Measurements from ENCODE around the gene CTSS.
"Not testable (repeated sequence)": the region's sequence is repeated elsewhere in the genome, so short reads cannot be mapped to it uniquely, and the experiment has no call there.

CTSS gene

DNA sequence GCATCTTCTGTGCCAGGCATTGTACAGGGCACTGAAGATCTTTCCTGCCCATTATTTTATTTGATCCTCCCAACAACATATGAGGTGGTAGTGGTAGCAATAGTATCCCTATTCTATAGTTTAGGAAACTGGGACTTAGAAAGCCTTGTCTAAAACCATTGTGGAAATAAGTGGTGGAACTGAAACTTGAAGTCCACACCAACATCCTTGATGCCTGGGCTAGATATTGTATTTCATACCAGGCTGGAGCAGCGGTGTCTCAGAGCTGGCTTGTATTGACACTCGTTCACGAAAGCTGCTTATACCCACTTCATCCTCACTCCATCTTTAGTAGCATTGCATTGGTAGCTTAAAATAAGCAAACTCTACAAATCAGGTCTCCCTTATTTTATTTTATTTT lies 9.7 kb upstream of the CTSS start:
- no peak for DNase-seq (ENCODE audit: low spot score)

DNA sequence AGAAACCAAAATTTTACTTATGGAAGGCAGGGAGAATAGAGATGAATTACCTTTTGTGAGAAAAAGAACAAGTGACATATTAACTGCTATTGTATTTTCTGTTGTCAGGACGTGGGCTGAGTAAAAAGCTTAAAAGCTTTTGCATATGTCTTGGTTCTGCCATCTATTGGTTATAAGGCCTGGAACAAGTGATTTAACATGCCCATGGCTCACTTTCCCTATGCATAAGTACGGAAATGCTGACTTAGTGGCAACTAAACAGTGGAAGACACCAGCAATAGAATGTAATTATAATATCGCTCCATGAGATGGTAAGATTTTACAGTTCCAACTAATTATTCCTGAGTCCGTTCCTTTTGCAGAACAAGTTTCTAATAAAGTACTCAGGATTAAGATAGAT lies 6.7 kb upstream of the CTSS start:
- DNase-seq (ENCODE audit: low spot score): no peak

DNA sequence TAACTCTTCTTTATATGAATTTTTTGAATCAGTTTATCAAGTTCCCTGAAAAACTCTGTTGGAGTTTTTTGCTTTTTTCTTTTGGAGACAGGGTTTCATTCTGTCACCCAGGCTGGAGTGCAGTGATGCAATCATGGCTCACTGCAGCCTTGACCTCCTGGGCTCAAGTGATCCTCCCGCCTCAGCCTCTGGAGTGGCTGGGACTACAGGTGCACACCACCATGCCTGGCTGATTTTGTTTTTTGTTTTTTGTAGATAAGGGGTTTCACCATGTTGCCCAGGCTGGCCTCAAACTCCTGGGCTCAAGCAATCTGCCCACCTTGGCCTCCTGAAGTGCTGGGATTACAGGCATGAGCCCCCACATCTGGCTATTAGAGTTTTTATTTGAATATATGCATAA lies 2.1 kb upstream of the CTSS start:
- DNase-seq (ENCODE audit: low spot score): not testable (repeated sequence)

DNA sequence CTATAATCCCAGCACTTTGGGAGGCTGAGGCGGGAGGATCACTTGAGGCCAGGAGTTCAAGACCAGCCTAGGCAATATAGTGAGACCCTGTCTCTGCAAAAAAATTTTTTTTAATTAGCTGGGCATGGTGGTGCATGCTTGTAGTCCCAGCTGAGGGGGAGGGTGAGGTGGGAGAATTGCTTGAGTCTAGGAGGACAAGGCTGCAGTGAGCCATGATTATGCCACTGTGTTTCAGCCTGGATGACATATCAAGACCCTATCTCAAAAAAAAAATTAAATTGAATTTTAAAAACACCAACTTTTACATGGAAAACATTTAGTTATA lies 361 bp upstream of the CTSS start:
- DNase-seq (ENCODE audit: low spot score): not testable (repeated sequence)

DNA sequence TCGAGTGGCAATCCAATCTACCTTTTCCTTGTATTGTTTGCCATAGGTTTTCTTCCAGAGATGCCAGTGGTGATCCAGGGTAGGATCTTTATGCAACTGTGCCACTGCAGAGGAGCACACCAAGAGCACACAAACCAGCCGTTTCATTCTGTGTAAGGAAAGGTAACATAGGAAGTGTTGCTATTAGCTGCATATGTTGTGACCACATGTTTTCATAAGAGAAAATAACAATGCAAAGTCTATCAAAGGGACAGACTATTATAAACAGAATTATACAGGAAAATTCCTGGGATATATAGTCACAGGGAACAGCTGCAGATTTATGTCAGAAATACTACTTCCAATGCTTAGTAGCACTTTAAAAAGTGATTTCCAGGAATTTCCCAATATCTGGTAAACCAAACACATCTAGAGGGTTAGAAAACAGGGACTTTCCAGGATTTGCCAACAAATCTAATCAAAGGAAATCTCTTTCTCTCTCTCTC lies 919 bp downstream of the CTSS start:
- DNase-seq (ENCODE audit: low spot score): no peak

DNA sequence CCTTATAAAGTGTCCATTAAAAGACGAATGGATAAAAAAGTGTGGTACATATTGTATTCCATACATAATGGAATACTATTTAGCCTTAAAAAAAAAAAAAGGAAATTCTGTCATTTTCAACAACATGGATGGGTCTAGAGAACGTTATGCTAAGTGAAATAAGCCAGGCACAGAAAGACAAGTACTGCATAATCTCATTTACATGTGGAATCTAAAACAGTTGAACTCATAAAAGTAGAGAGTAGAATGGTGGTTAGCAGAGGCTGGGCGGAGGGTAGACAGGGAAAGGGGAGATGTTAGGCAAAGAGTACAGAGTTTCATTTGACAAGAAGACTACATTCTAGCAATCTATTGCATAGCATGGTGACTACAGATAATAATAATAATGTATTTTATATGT lies 2.6 kb downstream of the CTSS start:
- DNase-seq (ENCODE audit: low spot score): no peak

DNA sequence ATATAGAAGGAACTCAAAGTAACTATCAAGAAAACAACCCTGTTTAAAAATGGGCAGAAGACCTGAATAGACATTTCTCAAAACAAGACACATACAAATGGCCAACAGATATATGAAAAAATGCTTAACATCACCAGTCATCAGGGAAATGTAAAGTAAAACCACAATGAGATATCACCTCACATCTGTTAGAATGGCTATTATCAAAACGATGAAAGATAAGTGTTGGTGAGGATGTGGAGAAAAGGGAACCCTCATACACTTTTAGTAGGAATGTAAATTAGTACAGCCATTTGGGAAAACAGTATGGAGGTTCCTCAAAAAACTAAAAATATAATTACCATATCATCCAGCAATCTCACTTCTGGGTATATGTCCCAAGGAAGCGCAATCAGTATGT lies 3.0 kb downstream of the CTSS start:
- DNase-seq (ENCODE audit: low spot score): no peak

DNA sequence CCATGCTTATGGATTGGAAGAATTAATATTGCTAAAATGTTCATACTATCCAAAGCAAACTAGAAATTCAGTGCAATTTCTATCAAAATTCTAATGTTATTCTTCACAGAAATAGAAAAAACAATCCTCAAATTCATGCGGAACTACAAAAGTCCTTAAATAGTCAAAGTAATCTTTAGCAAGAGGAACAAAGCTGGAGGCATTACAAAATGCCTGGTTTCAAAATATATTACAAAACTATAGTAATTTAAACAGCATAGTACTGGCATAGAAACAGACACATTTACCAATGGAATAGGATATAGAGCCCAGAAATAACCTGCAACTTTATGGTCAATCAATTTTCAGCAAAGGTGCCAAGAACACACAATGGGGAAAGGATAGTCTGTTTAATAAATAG lies 3.8 kb downstream of the CTSS start:
- DNase-seq (ENCODE audit: low spot score): no peak

DNA sequence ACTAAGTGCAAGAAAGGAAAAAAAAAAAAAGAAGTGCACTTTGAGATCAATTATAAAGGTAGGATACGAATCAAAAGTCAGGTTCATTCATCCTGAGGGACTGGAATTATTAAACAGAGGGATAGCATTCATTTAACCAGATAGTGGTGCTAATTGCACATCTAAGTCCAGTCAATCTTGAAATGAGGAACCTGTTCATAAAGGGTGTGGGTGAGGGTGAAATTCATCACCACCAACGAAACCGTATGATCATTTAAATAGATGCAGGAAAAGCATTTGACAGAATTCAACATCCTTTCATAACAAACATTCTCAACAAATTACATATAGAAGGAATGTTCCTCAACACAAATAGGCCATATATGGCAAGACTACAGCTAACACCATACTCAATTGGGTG lies 5.6 kb downstream of the CTSS start:
- no peak for DNase-seq (ENCODE audit: low spot score)

DNA sequence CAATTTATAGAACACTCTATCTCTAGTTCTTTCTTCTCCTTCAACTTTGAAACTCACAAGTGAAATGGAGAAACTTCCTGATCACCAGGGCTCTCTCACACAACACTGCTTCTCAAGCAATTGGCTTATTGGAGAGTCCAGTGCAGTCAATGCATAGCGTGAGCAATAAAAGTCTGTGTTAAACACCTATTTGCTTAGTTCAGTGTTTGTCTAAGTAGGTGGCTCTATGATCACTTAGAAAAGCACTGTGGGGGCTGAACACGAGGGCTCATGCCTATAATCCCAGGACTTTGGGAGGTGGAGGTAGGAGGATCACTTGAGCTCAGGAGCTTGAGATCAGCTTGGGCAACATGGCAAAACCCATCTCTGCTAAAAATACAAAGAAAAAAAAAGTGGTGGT lies 12.2 kb downstream of the CTSS start:
- DNase-seq (ENCODE audit: low spot score): no peak

DNA sequence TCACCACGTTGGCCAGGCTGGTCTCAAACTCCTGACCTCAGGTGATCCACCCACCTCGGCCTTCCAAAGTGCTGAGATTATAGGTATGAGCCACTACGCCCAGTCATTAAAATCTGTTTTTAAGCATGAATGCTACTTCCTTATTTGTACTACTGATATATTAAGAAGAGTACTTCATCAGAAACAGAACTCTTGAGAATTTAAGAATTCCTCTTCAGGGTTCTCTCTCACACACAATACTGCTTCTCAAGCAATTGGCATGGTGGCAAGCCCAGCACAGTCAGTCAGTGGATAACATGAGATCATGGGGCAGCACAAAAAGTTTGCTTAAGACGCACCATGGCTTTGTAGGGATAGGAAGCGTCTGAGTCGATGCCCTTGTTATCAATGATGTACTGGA lies 14.1 kb downstream of the CTSS start:
- DNase-seq (ENCODE audit: low spot score): no peak

DNA sequence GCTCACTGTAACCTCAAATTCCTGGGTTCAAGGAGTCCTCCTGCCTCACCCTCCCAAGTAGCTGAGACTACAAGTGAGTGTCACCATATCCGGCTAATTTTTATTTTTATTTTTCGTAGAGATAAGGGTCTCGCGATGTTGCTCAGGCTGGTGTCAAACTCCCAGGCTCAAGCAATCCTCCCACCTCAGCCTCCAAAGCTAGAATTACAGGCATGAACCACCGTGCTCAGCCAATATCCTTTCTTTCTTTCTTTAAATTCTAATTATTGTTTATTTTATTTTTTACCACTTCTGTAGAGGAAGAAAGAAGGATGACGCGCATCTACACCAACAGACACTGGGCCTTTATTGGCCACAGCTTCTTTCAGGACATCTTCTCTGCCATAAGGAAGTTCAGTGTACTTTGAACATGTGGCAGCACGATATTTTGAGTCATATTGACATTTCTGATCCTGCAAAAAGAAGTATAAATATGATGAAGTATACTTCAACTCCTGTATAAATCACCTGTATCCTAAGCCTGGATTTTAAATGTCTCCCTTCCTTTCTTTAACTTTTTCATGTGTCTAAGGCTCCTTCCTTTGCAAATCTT lies 15.8 kb downstream of the CTSS start:
- DNase-seq (ENCODE audit: low spot score): no peak

DNA sequence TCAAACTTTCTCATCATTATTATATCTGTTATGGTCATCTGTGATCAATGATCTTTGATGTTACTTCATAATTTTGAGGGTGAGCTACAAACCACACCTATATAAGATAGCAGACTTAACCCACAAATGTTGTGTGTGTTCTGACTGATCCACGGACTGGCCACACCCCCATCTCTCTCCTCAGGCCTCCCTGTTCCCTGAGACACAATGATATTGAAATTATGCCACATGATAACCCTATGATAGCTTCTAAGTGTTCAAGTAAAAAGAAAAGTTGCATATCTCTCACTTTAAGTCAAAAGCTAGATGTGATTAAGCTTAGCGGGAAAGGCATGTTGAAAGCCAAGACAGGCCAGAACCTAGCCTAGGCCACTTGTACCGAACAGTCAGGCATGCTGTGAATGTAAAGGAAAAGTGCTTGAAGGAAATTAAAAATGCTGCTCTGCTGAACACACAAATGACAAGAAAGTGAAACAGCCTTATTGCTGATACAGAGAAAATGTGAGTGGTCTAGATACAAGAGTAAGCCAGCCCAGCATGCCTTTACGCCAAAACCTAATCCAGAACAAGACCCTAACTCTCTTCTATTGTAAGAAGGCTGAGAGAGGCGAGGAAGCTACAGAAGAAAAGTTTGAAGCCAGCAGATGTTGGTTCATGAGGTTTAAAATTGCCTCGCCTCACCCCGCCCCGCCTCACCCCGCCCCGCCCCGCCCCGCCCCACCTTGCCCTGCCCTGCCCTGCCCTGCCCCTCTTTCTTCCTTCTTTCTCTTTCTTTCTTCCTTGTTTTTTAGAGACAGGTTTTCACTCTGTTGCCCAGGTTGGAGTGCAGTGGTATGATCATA lies 16.5 kb downstream of the CTSS start:
- DNase-seq (ENCODE audit: low spot score): no peak

DNA sequence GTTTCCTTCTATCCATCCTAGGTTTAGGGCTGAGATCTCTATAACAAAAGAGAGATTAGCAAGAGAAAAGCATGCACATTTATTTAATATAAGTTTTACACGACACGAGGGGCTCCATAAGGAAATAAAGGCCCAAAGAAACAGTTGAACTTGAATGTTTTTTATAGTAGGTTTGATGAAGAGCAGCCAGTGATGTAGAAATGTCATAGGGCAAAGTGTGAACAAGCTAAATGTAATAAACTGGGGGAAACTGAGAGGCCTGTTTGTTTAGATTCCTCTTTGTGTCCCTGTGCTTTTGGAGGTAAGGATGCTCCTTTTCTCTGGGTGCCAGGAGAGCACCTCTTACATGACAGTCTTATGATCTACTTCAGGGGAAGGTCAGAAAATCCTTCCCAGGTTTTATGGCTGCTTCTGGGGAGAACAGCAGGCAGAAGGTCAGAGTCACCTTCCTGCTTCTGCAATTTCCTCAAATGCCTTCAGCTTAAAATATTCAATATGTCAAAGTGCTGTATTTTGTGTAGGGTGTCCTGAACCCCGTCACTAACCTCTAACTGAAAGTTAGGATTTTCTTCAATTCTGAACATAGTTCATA lies 35.4 kb downstream of the CTSS start:
- no peak for DNase-seq (ENCODE audit: low spot score)

DNA sequence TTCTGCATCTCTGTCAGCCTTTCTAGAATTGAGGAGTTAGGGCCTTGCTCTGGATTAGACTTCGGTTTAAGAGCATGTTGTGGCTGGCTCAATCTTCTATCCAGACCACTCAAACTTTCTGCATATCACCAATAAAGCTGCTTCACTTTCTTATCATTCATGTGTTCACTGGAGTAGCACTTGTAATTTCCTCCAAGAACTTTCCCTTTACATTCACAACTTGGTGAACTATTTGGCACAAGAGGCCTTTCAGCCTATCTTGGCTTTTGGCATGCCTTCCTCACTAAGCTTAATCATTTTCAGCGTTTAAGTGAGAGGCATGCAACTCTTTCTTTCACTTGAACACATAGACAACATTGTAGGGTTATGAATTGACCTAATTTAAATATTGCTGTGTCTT lies 41.2 kb downstream of the CTSS start:
- no peak for DNase-seq (ENCODE audit: low spot score)

DNA sequence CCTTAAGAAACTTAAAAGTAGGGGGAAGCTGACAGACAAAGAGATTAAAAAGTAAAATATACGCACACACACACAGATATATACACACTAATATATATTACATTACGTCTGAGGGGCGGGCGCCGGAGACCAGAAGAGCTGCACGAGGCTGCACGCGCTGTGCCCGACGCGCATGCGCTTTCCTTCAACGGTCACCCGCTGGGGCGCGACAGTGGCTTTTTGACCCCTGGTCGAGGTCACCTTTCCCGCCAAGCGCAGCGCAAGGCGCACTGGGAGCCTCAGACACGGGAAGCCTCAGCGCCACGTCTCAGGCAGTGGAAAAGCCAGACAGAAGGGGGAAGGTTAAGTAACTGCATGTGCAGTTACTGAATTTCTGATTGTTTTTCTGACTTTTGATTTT lies 44.9 kb downstream of the CTSS start, which contains the start of gene HORMAD1:
Gene HORMAD1, minus strand, starts transcription at position 193 of the 400 bp plus-strand sequence. CDS start 1,390 bp downstream, outside the sequence.
- DNase-seq (ENCODE audit: low spot score): no peak

DNA sequence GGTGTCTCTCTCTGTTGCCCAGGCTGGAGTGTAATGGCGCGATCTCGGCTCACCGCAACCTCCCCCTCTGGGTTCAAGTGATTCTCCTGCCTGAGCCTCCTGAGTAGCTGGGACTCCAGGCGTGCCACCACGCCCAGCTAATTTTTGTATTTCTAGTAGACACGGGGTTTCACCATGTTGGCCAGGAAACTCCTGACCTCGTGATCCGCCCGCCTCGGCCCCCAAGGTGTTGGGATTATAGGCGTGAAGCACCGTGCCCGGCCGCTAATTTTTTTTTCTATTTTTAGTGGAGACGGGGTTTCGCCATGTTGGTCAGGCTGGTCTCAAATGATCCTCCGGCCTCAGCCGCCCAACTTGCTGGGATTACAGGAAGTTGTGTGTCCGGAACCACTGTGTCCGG lies 45.5 kb downstream of the CTSS start:
- DNase-seq (ENCODE audit: low spot score): no peak

DNA sequence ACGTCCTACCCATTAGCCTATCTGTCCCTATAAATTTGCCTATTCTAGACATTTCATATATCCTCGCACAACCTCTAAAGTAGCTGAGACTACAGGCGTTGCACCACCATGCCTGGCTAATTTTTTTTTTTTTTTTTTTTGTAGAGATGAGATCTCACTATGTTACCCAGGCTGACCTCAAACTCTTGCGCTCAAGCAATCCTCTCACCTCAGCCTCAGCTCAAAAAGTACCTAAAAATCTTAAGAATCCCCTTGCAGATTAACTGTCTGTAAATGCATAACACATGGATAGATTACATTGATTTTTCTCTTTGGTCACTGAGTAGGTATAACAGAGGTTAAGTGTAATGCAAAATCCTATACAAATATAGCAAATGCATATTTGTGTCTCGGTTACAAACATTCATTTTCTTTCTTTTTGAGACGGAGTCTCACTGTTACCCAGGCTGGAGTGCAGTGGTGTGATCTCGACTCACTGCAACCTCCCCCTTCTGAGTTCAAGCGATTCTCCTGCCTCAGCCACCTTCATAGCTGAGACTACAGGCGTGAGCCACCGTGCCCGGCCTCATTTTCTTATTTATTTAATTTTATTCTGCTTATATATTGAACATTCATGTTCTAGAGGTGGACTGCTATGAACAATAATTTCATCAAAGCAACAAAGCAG lies 47.2 kb downstream of the CTSS start:
- DNase-seq (ENCODE audit: low spot score): no peak

DNA sequence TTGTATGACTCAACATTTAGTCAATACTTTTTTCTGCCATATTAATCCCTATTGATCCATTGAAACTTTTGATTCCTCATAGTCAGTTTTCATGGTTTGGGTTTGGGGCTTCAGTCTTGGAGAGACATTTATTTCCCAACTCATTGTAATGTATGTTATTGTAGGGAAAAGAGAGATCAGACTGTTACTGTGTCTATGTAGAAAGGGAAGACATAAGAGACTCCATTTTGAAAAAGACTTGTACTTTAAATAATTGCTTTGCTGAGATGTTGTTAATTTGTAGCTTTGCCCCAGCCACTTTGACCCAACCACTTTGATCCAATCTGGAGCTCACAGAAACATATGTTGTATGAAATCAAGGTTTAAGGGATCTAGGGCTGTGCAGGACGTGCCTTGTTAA lies 56.5 kb downstream of the CTSS start:
- DNase-seq (ENCODE audit: low spot score): not testable (repeated sequence)

DNA sequence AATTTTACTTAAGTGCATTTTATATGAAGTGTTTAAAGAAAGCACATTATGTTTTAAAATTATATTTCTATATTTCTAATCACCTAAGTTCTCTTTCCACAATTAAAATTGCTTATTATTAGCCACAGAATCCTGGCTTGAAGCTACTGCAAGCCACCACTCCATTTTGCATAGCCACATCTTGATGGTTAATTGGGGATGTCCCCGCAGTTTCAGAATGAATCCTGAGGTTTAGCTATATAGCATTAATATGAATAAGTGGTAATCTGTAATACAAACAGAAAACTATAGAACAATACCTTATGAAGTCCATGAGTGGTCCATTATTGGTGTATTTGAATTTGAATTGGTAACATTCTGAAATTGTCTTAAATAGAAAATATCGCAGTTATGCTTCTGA lies 57.0 kb downstream of the CTSS start:
- no peak for DNase-seq (ENCODE audit: low spot score)

DNA sequence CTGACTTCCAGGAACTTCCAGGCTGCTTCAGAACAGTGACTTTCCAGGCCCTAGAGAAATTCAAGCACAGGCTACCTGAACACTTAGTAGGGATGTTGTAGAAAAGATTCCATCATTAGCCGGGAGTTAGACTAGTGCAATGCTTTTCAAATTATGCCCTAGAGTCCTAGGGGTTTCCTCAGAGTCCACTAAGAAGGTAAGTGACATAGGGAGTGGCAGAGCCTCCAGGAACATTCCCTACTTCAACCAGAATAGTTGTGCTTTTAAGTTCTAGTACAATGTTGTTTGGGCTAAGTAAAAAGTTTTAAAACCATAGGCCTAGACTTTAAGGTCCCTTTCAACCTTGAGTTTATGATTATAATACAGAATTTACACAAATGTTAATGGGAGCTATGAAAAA lies 59.5 kb downstream of the CTSS start:
- no peak for DNase-seq (ENCODE audit: low spot score)

DNA sequence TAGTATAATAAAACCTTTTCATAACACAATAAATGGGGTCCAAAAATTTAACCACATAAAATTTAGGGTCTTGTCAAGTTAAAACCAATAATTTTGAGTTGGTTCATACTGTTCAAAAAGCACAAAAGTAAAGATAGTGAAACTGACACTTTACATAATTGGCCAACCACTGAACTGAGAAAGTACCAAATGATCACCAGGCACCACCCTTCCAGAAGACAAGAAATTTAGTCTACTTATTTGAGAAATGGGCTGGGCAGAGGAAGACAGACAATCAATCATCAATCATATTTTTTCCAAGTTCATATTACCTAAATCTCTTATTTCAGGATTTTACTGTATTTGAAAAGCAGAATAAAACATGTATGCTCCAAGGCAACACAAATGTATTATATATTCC lies 62.2 kb downstream of the CTSS start:
- DNase-seq (ENCODE audit: low spot score): no peak
